GM23338 (cell line): Measurements from ENCODE around the gene RNF150.

Experiments used
- CREB1 ChIP-seq: fragments of 250-450 bp; sonication (Bioruptor Pico); IDR thresholded peaks from 2 replicates; pipeline ENCODE4 v1.5.0; 2020; ENCODE audit warnings: low read depth, mild to moderate bottlenecking, moderate library complexity
- ETS1 ChIP-seq: IDR thresholded peaks from 2 replicates; pipeline ENCODE4 v1.6.1; 2016; ENCODE audit warnings: antibody characterized with exemption
- EZH2 ChIP-seq: fragments of 200-600 bp; sonication (generic); IDR thresholded peaks from one replicate; pipeline ENCODE4 v1.8.0; 2017; ENCODE audit warnings: antibody characterized with exemption, mild to moderate bottlenecking, low read depth; ENCODE audit not compliant: unreplicated experiment
- REST ChIP-seq: IDR thresholded peaks from one replicate; pipeline ENCODE4 v1.6.1; 2018; ENCODE audit warnings: antibody characterized with exemption; ENCODE audit not compliant: unreplicated experiment
- STAT1 ChIP-seq: IDR thresholded peaks from one replicate; pipeline ENCODE4 v1.6.1; 2016; ENCODE audit warnings: antibody characterized with exemption; ENCODE audit not compliant: unreplicated experiment
- TF ChIP-seq, protein P1 (sequence below), 2 experiments: fragments of 200-600 bp in 1 of 2; sonication (generic) in 1 of 2; conservative IDR thresholded peaks; 2 replicates each; pipeline versions ENCODE4 v1.5.1 to v1.6.1; 2016 to 2017; ENCODE audit warnings: antibody characterized with exemption in 2 of 2, low read depth in 2 of 2, mild to moderate bottlenecking in 2 of 2, moderate library complexity in 1 of 2

- TF ChIP-seq ETS1, result no peak
- TF ChIP-seq, protein P1, sequence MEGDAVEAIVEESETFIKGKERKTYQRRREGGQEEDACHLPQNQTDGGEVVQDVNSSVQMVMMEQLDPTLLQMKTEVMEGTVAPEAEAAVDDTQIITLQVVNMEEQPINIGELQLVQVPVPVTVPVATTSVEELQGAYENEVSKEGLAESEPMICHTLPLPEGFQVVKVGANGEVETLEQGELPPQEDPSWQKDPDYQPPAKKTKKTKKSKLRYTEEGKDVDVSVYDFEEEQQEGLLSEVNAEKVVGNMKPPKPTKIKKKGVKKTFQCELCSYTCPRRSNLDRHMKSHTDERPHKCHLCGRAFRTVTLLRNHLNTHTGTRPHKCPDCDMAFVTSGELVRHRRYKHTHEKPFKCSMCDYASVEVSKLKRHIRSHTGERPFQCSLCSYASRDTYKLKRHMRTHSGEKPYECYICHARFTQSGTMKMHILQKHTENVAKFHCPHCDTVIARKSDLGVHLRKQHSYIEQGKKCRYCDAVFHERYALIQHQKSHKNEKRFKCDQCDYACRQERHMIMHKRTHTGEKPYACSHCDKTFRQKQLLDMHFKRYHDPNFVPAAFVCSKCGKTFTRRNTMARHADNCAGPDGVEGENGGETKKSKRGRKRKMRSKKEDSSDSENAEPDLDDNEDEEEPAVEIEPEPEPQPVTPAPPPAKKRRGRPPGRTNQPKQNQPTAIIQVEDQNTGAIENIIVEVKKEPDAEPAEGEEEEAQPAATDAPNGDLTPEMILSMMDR (conservative IDR thresholded peaks at IDR 0.05; ENCODE audit: low read depth in 2 of 2), result no peak
- TF ChIP-seq STAT1, result no peak
- no peak for TF ChIP-seq EZH2
- no peak for TF ChIP-seq CREB1 (CRISPR knock-in tag)
- no peak for TF ChIP-seq REST
Observed at GRCh38 chr4:141118381-141118780, 14.9 kb downstream of the RNF150 start.
